ENCODE data around the gene ATP9B. TPM values are rescaled to one million over a fixed set of nuclear protein-coding genes. Genes with fewer than 3 reads are reported as not detected.

ATP9B gene, protein sequence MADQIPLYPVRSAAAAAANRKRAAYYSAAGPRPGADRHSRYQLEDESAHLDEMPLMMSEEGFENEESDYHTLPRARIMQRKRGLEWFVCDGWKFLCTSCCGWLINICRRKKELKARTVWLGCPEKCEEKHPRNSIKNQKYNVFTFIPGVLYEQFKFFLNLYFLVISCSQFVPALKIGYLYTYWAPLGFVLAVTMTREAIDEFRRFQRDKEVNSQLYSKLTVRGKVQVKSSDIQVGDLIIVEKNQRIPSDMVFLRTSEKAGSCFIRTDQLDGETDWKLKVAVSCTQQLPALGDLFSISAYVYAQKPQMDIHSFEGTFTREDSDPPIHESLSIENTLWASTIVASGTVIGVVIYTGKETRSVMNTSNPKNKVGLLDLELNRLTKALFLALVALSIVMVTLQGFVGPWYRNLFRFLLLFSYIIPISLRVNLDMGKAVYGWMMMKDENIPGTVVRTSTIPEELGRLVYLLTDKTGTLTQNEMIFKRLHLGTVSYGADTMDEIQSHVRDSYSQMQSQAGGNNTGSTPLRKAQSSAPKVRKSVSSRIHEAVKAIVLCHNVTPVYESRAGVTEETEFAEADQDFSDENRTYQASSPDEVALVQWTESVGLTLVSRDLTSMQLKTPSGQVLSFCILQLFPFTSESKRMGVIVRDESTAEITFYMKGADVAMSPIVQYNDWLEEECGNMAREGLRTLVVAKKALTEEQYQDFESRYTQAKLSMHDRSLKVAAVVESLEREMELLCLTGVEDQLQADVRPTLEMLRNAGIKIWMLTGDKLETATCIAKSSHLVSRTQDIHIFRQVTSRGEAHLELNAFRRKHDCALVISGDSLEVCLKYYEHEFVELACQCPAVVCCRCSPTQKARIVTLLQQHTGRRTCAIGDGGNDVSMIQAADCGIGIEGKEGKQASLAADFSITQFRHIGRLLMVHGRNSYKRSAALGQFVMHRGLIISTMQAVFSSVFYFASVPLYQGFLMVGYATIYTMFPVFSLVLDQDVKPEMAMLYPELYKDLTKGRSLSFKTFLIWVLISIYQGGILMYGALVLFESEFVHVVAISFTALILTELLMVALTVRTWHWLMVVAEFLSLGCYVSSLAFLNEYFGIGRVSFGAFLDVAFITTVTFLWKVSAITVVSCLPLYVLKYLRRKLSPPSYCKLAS
- 14.0 to 17.8 TPM (median 16.1 TPM) in 5 replicates for total RNA-seq (2022; extraction: Qiagen RNA extraction)

DNA sequence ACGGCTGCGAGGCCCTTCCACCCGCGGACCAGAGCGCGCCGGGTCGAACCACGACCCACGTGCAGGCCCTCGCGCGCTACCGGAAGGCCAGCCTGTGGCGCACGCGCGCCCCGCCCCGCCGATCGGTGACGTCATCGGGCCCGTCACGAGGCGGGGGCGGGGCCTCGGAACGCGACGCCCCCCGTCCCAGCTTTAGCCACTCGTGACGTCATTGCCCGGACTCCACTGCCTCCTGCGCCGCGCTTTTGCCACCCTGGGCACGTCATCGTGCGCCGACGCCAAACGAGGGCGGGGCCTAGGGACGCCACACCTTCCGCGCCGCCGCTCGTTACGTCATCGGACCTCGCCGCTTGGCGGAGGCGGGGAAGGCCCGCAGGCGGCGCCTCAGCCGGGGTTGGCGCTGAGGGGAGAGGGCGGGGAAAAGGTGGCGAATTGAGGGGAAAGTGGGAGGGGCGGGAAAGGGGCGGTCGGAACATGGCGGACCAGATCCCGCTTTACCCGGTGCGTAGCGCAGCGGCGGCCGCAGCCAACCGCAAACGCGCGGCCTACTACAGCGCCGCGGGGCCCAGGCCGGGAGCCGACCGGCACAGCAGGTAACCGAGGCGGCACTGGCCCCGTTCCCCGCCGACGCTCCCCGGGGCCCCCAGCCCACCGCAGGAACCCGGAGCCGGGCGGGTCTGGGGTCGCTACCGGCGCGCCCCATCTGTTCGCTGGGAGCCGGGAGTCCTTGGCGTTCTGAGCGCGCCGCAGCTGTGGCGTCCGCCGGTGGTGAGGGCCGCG is at the start of gene ATP9B:
ATP9B (plus strand) TSS at position 458 of the 780 bp plus-strand sequence; CDS start at position 475, 17 bp downstream.

GRCh38 chr18:79395761-79396404 is 326.7 kb downstream of the ATP9B start, which contains the start of gene NFATC1:
TSS of gene NFATC1 (plus strand) at chr18:79395930. CDS start at chr18:79396225, 295 bp downstream.

Other genes starting within 250 kb of the ATP9B start
- not detected in 5 replicates for gene SALL3, start 89.6 kb upstream of the ATP9B start, total RNA-seq (2022; extraction: Qiagen RNA extraction)